Upper lobe of left lung (tissue), 4 donors: ENCODE results near the gene ARID1B.

Experiments
- POLR2A ChIP-seq, 4 donors: fragments of 450-650 bp; IDR thresholded peaks; one replicate each; pipeline ENCODE4 v1.5.1; 2016 to 2017; ENCODE audit warnings: antibody characterized with exemption in 4 of 4, mild to moderate bottlenecking in 2 of 4
- POLR2AphosphoS5 ChIP-seq, 2 donors: sonication (generic); formaldehyde crosslinking; IDR thresholded peaks; one replicate each; pipeline ENCODE4 v1.5.1; 2017; ENCODE audit warnings: antibody characterized with exemption in 2 of 2
- TF ChIP-seq, protein P1 (sequence below), 6 experiments: fragments of 450-650 bp in 4 of 6; fragments of 200-600 bp in 2 of 6; sonication (generic) in 2 of 6; IDR thresholded peaks; one replicate each; pipeline ENCODE4 v1.5.1; 2016 to 2019; ENCODE audit warnings: antibody characterized with exemption in 6 of 6

DNA sequence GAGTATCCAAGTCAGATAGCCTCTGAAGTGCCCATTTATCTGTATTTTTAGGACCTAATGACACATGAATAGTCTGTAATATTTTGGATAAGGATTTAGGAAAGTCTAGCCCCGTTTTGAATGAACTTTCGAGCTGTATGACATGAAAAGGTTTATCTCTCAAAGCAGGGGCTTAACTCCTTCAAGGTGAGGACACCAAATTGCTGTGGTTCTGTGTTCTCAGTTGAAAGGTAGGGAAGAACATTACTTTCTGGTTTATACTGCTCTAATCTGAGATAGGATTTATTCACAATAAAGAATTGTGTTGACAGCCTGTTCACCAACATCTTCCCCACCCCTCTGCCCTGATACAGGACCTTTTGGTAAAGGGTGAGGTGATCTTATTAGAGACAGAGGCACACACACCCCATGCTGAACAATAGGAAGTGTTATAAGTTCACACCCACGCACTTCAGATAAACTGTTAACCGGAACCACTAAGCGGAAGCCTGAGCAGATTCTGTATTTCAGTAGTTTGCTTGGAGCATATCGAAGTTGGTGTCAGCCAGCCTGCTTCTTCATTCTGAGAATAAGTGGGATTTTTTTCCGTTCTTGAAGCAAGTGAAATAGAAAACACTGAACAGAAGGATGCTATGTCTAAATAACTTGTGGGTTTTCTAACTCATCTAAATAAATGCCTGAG is 322.9 kb downstream of the ARID1B start:
- TF ChIP-seq, protein P1, sequence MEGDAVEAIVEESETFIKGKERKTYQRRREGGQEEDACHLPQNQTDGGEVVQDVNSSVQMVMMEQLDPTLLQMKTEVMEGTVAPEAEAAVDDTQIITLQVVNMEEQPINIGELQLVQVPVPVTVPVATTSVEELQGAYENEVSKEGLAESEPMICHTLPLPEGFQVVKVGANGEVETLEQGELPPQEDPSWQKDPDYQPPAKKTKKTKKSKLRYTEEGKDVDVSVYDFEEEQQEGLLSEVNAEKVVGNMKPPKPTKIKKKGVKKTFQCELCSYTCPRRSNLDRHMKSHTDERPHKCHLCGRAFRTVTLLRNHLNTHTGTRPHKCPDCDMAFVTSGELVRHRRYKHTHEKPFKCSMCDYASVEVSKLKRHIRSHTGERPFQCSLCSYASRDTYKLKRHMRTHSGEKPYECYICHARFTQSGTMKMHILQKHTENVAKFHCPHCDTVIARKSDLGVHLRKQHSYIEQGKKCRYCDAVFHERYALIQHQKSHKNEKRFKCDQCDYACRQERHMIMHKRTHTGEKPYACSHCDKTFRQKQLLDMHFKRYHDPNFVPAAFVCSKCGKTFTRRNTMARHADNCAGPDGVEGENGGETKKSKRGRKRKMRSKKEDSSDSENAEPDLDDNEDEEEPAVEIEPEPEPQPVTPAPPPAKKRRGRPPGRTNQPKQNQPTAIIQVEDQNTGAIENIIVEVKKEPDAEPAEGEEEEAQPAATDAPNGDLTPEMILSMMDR (IDR thresholded peaks at IDR 0.05), result no peak
- TF ChIP-seq POLR2A (IDR thresholded peaks at IDR 0.05) (no peak), POLR2AphosphoS5 (IDR thresholded peaks at IDR 0.05) (no peak)
